ENCODE results near the gene TMED5.

The TMED5 gene

DNA sequence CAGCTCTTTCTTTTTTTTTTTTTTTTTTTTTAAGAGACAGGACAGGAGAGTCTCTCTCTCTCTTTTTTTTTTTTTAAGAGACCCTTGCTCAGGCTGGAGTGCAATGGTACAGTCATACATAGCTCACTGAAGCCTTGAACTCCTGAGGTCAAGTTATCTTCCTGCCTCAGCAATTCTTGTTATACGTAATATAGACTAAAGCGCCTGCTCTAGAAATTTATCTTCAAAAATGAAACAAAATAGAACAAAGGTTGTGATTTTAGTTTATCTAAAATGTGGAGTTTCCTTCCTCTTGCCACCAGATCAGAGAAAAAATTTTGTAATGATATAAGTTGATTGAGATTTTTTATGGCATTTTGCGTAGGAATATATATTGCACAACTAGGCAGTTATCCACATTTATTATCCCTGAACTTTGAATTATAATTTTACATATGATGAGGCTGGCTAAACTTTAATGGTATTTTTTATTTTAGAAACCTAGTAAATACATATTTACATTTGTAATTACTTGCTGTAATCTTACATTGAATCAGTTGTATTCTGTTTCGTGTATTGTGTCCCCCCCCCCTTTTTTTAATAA lies 56.9 kb downstream of the TMED5 start:
- DNase-seq (ENCODE audit: low read depth in 2 of 2): no peak

DNA sequence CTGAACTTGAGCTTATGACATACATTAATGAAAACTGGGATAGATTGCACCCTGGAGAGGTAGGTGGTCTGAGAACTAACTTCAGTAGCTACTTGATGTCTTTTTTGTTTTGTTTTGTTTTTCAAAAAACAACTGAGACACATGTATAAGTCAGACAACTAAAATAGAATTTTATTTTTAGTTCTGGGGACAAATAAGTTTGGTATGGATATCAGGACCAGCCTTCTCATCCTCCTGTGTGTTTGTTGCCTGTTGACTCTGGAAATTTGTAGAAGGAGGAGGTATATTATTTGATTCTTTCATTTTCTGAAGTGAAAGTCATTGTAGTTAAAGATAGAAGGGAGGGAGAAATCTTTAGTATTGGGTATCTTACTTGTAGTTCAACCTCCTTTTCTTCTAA lies 59.6 kb downstream of the TMED5 start:
- DNase-seq (ENCODE audit: low read depth in 2 of 2): no peak

DNA sequence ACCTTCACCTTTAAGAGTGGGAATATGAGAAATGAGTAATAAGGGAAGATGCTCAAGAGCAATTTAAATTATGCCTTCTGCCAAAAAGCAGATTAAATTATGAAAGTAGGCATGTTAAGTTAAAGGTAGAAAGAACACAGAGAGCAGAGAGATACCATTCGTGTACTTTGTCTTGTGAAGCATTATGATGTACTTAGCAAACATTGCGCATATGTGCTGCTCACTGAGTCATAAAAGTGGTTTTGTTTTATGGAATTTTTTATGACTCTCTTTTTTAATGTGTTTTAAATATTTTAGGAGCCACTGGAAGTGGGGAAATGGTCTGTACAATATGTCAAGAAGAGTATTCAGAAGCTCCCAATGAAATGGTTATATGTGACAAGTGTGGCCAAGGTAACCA lies 65.8 kb downstream of the TMED5 start:
- DNase-seq (ENCODE audit: low read depth in 2 of 2): no peak

GRCh38 chr1:93113127-93113526 lies 67.1 kb downstream of the TMED5 start:
- no peak for DNase-seq (ENCODE audit: low read depth in 2 of 2)

GRCh38 chr1:93111561-93111960 lies 68.7 kb downstream of the TMED5 start:
- no peak for DNase-seq (ENCODE audit: low read depth in 2 of 2)

GRCh38 chr1:93111065-93111464 lies 69.1 kb downstream of the TMED5 start:
- no peak for DNase-seq (ENCODE audit: low read depth in 2 of 2)

GRCh38 chr1:93109578-93109977 lies 70.6 kb downstream of the TMED5 start:
- DNase-seq (ENCODE audit: low read depth in 2 of 2): no peak

- no peak for DNase-seq (ENCODE audit: low read depth in 2 of 2)
These were observed 71.9 kb downstream of the TMED5 start for GRCh38 chr1:93108335-93108734.

DNA sequence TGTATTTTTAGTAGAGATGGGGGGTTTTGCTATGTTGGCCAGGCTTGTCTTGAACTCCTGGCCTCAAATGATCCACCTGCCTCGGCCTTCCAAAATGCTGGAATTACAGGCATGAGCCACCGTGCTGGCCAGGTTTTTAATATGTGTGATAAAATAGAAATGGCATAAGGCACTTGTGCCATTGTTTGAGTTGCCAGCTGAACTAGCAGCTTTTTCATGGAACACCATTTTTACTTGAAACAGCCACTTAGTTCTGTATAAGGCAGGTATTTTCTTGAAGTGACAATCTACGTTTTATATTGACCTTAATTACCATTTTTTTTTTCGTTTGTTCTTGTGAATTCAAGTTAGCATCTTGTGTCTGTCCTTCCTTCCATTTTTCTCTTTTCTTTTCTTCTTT lies 72.8 kb downstream of the TMED5 start:
- no peak for DNase-seq (ENCODE audit: low read depth in 2 of 2)

DNA sequence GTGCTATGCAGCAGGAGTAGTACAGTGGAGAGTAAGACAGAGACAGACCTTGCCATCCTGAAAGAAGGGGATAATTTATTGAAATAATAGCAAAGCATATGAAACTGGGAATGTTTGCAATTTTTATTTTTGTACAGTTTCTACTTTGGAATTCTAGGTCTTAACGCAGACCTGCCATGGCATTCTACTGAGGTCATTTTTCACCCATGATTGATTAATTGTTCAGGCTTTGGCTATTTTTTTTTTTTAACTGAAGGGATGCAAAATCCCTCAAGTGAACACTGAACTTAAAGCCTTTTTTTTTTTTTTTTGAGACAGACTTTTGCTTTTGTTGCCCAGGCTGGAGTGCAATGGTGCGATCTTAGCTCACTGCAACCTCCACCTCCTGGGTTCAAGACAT lies 74.0 kb downstream of the TMED5 start:
- DNase-seq (ENCODE audit: low read depth in 2 of 2): no peak

GRCh38 chr1:93102142-93102541 lies 78.1 kb downstream of the TMED5 start:
- DNase-seq (ENCODE audit: low read depth in 2 of 2): no peak
